Suprapubic skin (tissue), 3 donors: Measurements from ENCODE around the gene MCTS1.

Experiments
- CTCF ChIP-seq, 2 donors: fragments of 200-600 bp in 1 of 2; fragments of 450-650 bp in 1 of 2; sonication (generic) in 1 of 2; IDR thresholded peaks; one replicate each; pipeline ENCODE4 v1.5.1; 2016 to 2019; ENCODE audit warnings: antibody characterized with exemption in 2 of 2, mild to moderate bottlenecking in 1 of 2, moderate library complexity in 1 of 2
- EP300 ChIP-seq: sonication (generic); formaldehyde crosslinking; IDR thresholded peaks from one replicate; pipeline ENCODE4 v1.6.1; 2017; ENCODE audit warnings: antibody characterized with exemption
- POLR2A ChIP-seq, 2 donors: fragments of 450-650 bp; IDR thresholded peaks; one replicate each; pipeline ENCODE4 v1.6.1; 2017; ENCODE audit warnings: antibody characterized with exemption in 2 of 2, mild to moderate bottlenecking in 2 of 2, moderate library complexity in 2 of 2

- TF ChIP-seq POLR2A (IDR thresholded peaks at IDR 0.05) (no peak), CTCF (IDR thresholded peaks at IDR 0.05) (no peak), EP300 (no peak)
Measured at GRCh38 chrX:120568035-120568434, 35.9 kb upstream of the MCTS1 start.
